GM03348 (cell line): ENCODE results near the gene OLIG2.
A peak's percentile ranks its signal among the peaks of the same experiment; 100 is the strongest.

Source experiments
- DNase-seq: peaks from one replicate; pipeline ENCODE4 v3.0.0; 2012; ENCODE audit warnings: low spot score

Gene OLIG2

GRCh38 chr21:33025489-33026442 is at the start of gene OLIG2:
TSS of gene OLIG2 (plus strand) at chr21:33025935. CDS start at chr21:33026863, 928 bp downstream.
- no peak for DNase-seq

- DNase-seq, result no peak
Measured at GRCh38 chr21:32976791-32977190, 48.9 kb upstream of the OLIG2 start.

- no peak for DNase-seq
Measured at GRCh38 chr21:32977216-32977615, 48.5 kb upstream of the OLIG2 start.

GRCh38 chr21:32978331-32979270 is 47.1 kb upstream of the OLIG2 start:
- no peak for DNase-seq

GRCh38 chr21:32979598-32980268 is 46.0 kb upstream of the OLIG2 start:
- DNase-seq, result no peak

GRCh38 chr21:32981096-32981495 is 44.6 kb upstream of the OLIG2 start:
- DNase-seq, result no peak

- no peak for DNase-seq
Measured at GRCh38 chr21:32990666-32991065, 35.1 kb upstream of the OLIG2 start.

GRCh38 chr21:32991361-32991760 is 34.4 kb upstream of the OLIG2 start:
- no peak for DNase-seq

- no peak for DNase-seq
Measured at GRCh38 chr21:32993894-32994293, 31.8 kb upstream of the OLIG2 start.

- DNase-seq, result peak; percentile 54
Measured at GRCh38 chr21:32994305-32994704, 31.4 kb upstream of the OLIG2 start.

- DNase-seq, result no peak
Measured at GRCh38 chr21:33007747-33008146, 18.0 kb upstream of the OLIG2 start.

- DNase-seq, result no peak
Measured at GRCh38 chr21:33008333-33009051, 17.2 kb upstream of the OLIG2 start.

- DNase-seq, result no peak
Measured at GRCh38 chr21:33010931-33011330, 14.8 kb upstream of the OLIG2 start.

- peak; percentile 68 for DNase-seq
Measured at GRCh38 chr21:33011462-33011861, 14.3 kb upstream of the OLIG2 start.

- DNase-seq, result no peak
Measured at GRCh38 chr21:33013626-33014025, 12.1 kb upstream of the OLIG2 start.

GRCh38 chr21:33014331-33014730 is 11.4 kb upstream of the OLIG2 start:
- DNase-seq, result no peak

- no peak for DNase-seq
Measured at GRCh38 chr21:33015096-33015495, 10.6 kb upstream of the OLIG2 start.

GRCh38 chr21:33015756-33016155 is 10.0 kb upstream of the OLIG2 start:
- no peak for DNase-seq

- DNase-seq, result no peak
Measured at GRCh38 chr21:33018707-33019465, 6.8 kb upstream of the OLIG2 start.

GRCh38 chr21:33019516-33019884 is 6.2 kb upstream of the OLIG2 start:
- no peak for DNase-seq
